HEK293 (cell line): ENCODE results near the gene C2.
"Not testable (repeated sequence)": the region's sequence is repeated elsewhere in the genome, so short reads cannot be mapped to it uniquely, and the experiment has no call there.

Experiments used
- CTCF ChIA-PET: fragments of 350-600 bp; formaldehyde crosslinking; extraction: SDS; loops from one replicate; lab custom pipeline; 2021; ENCODE audit warnings: antibody characterized with exemption; lab: Yijun Ruan, JAX
- POLR2A ChIA-PET: fragments of 300-600 bp; formaldehyde crosslinking; extraction: SDS; loops from one replicate; lab custom pipeline; 2020; ENCODE audit warnings: antibody characterized with exemption, inconsistent platforms; lab: Yijun Ruan, JAX
- H3K27ac ChIP-seq: fragments of 200-500 bp; sonication (Bioruptor generic); 2 replicates; pipeline ENCODE4 v1.5.1; 2014; ENCODE audit warnings: low read depth, low read length, control low read depth, inconsistent platforms; ENCODE audit errors: extremely low read depth
- H3K36me3 ChIP-seq, 2 experiments: fragments of 200-500 bp in 1 of 2; sonication (Bioruptor generic) in 1 of 2; 1 replicate in 1 of 2; 2 replicates in 1 of 2; pipeline ENCODE4 v1.5.1; 2014 to 2017; ENCODE audit warnings: inconsistent platforms in 2 of 2, low read length in 2 of 2; ENCODE audit not compliant: control insufficient read depth in 2 of 2, insufficient read depth in 1 of 2
- H3K4me1 ChIP-seq: fragments of 200-500 bp; sonication (Bioruptor generic); 2 replicates; pipeline ENCODE4 v1.5.1; 2014; ENCODE audit warnings: mild to moderate bottlenecking, low read length, inconsistent platforms; ENCODE audit not compliant: control insufficient read depth, insufficient read depth
- H3K4me3 ChIP-seq: 2 replicates; pipeline ENCODE4 v1.5.1; 2011; ENCODE audit warnings: low read depth, mild to moderate bottlenecking, control low read depth, low read length, moderate library complexity
- H3K9me3 ChIP-seq: fragments of 200-500 bp; sonication (Bioruptor generic); 2 replicates; pipeline ENCODE4 v1.5.1; 2014; ENCODE audit warnings: low read depth, low read length, inconsistent platforms; ENCODE audit not compliant: control insufficient read depth, insufficient read depth

Gene C2

DNA sequence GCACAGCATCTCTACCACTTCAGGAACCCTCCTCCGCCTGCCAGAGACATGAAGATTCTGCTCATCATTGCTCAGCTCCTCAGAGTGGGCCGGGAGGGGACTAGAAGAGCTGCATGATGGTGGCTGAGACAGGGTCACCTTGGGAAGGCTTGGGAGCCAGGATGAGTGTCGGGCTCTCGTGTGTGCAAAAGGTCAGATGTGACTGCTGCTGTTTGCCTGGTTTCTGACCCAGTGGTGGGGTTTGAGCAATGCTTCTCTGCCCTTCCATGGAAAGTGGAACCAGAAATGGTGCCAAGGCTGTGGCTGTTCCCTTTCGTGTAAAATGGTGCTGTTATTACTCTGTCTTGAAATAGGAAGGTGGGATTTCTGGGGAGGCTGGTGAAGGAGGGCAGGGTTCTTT, 53.5 kb downstream of the C2 start:
- H3K27ac ChIP-seq, H3K4me3 ChIP-seq, H3K4me1 ChIP-seq, CTCF ChIA-PET, H3K9me3 ChIP-seq: not testable (repeated sequence)
- H3K36me3 ChIP-seq = peaks cover 0 to 16% of the 10 kb centered on the region in 2 experiments; a peak in 1 of 3 replicates
- POLR2A ChIA-PET = interaction anchor here (1.4 kb wide), 1 partner anchor 9 kb away, joined by 5 read pairs; the partner anchor contains the start of gene DXO

DNA sequence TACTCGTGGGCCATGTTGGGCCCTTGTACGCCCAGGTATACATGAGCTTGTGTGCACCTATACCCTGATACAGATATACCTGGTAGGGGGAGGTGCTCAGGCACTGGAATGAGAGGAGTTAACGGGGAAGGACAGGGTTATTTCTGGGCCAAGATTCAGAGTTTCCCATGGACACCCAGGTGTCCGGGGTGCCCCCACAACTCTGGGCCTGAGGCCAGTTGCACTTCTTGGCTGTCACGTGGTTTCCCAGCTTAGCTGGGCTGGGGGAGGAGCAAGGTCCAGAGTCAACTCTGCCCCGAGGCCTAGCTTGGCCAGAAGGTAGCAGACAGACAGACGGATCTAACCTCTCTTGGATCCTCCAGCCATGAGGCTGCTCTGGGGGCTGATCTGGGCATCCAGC, 54.2 kb downstream of the C2 start, which contains the start of gene C4A:
Gene C4A, plus strand, starts transcription at position 314 of the 400 bp plus-strand sequence. Its CDS starts 51 bp downstream, at position 365.
- POLR2A ChIA-PET, CTCF ChIA-PET, H3K27ac ChIP-seq, H3K4me1 ChIP-seq, H3K4me3 ChIP-seq, H3K9me3 ChIP-seq: not testable (repeated sequence)
- H3K36me3 ChIP-seq = peaks cover 0 to 16% of the 10 kb centered on the region in 2 experiments; a peak in 1 of 3 replicates

DNA sequence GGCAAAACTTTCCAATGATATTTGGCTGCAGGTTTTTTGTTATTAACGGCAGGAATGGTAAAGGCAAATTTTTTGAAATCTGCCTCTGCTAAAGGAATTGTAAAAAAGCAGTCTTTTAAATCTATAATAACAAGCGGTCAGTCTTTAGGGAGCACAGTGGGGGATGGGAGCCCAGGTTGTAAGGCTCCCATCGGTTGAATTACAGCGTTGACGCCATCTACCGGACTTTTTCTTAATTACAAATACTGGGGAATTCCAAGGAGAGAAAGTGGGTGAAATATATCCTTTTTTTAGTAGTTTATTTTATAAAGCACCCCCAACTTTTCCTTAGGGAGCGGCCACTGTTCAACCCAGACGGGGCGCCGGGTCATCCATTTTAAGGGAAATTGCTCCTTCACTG, 61.8 kb downstream of the C2 start:
- CTCF ChIA-PET, H3K27ac ChIP-seq, POLR2A ChIA-PET, H3K9me3 ChIP-seq, H3K36me3 ChIP-seq, H3K4me1 ChIP-seq, H3K4me3 ChIP-seq: not testable (repeated sequence)

- POLR2A ChIA-PET, H3K27ac ChIP-seq, CTCF ChIA-PET, H3K4me1 ChIP-seq, H3K9me3 ChIP-seq, H3K36me3 ChIP-seq, H3K4me3 ChIP-seq: not testable (repeated sequence)
Observed at GRCh38 chr6:31994421-31994820, 66.9 kb downstream of the C2 start.
